ENCODE measurements around the gene ZNF483.
"Not testable (repeated sequence)": the region's sequence is repeated elsewhere in the genome, so short reads cannot be mapped to it uniquely, and the experiment has no call there.

Gene ZNF483

GRCh38 chr9:111610149-111610548 lies 85.2 kb downstream of the ZNF483 start:
- DNase-seq (ENCODE audit: low read depth in 2 of 2, low spot score in 1 of 2) = no peak

DNA sequence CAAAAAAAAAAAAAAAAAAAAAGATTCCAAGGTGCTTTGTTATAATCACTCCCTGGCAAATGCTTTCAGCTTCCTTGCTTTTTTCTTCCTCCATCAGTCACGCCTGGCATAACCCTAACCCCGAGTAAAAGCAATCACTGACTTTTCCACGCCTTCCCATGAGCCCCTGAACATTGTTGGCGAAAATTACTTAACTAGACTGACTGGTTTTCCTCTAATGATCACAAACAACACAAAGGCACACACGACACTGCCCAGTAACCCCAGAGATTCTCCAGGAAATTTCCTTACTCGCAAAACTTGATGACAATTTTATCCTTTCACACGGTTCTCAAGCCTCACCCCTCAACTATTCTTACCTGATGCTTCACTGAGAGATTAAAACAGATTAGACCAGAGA lies 85.9 kb downstream of the ZNF483 start:
- DNase-seq (ENCODE audit: low read depth in 2 of 2, low spot score in 1 of 2) = no peak

DNA sequence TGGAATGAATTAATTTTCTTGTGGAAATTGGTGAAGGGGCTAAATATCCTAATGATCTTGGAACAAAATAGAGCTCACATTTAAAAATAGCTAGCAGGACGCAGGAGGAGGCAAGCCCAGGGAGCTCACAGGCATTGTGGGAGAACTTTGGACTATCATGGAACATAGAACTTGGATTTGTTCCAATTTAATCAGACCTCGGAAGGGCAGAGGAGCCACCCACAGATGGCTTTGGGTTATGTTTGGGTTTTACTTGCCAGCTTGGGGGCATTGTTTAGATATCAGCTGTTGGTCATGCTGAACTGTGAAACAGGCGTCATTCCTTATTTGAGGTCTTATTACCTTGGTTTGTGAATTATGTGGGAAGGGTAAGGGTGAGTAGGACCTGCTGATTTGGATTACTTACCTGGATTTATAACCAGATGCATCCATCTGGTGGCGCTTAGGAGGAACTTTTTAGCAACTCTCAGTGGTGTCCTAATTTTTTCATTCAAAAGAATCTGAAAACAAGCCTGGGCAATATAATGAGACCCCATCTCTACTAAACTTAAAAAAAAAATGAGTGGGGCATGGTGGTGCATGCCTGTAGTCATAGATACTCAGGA lies 88.6 kb downstream of the ZNF483 start:
- DNase-seq (ENCODE audit: low read depth in 2 of 2, low spot score in 1 of 2) = no peak

- DNase-seq (ENCODE audit: low read depth in 2 of 2, low spot score in 1 of 2) = no peak
These were observed 90.9 kb downstream of the ZNF483 start for GRCh38 chr9:111615928-111616327.

GRCh38 chr9:111617349-111617748 lies 92.4 kb downstream of the ZNF483 start:
- not testable (repeated sequence) for DNase-seq (ENCODE audit: low read depth in 2 of 2, low spot score in 1 of 2)

DNA sequence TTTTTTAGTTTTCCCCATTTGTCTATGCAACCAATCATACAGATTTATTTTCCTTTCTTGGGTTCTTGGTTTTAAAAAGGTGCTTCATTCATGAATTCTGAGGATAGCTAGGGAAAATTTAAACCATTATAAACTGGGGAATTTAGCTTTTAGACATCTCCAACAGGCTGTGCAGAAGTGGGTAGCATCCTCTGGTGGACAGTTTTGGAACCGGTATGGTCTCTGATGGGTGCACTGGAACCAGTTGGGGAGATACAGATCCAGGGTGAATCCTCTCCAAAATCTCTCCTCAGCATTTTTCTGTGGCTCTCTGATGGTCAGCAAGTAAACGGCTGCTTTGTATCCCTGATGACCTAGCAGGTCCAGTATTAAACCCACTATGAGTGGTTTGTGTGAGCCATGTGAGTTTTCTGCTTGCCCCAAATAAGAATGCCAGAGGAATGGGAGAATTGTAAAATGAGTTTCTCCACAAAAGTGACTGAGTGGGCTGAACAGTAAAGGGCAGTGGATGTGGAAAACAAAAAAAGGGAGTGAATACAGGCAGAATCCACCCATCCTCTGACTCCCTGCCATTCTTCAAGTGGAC lies 97.0 kb downstream of the ZNF483 start:
- DNase-seq (ENCODE audit: low read depth in 2 of 2, low spot score in 1 of 2) = no peak

DNA sequence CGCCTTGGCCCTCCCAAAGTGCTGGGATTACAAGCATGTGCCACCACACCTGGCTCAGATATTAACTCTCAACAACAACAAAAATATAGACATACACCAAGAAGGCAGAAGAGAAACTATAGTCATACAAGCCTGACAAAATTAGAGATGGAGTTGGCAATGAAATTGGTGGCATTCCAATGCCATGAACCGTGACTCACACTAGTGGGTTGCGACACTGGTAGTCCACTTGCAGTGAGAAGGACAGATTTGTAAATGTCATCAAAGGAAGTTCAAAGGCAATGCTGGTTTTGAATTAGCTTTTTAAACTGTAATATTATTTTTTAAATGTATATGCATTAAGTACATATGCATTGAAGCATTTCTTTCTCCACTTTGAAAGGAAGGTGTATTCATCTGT lies 97.6 kb downstream of the ZNF483 start:
- no peak for DNase-seq (ENCODE audit: low read depth in 2 of 2, low spot score in 1 of 2)
